HG02759 (cell line): ENCODE results near the gene EXOC8.
"Not testable (repeated sequence)": the region's sequence is repeated elsewhere in the genome, so short reads cannot be mapped to it uniquely, and the experiment has no call there.

ENCODE experiments used
- ATAC-seq: cut with Tn5 transposase; IDR thresholded peaks from one replicate; pipeline ENCODE4 v1.9.1; 2021; ENCODE audit warnings: mild to moderate bottlenecking, moderate library complexity; ENCODE audit not compliant: unreplicated experiment

EXOC8 gene

GRCh38 chr1:231354330-231355020, 16.8 kb upstream of the EXOC8 start:
- ATAC-seq = no peak

- ATAC-seq = no peak
Observed at GRCh38 chr1:231353086-231353485, 15.4 kb upstream of the EXOC8 start.

- ATAC-seq = no peak
Observed at GRCh38 chr1:231351816-231352215, 14.2 kb upstream of the EXOC8 start.

GRCh38 chr1:231348856-231349255, 11.2 kb upstream of the EXOC8 start:
- not testable (repeated sequence) for ATAC-seq

- no peak for ATAC-seq
Observed at GRCh38 chr1:231348442-231348841, 10.8 kb upstream of the EXOC8 start.

- no peak for ATAC-seq
Observed at GRCh38 chr1:231347961-231348360, 10.3 kb upstream of the EXOC8 start.

- no peak for ATAC-seq
Observed at GRCh38 chr1:231340328-231341013, 2.8 kb upstream of the EXOC8 start.

- ATAC-seq = peak; percentile 14
Observed at GRCh38 chr1:231338270-231339128, 847 bp upstream of the EXOC8 start, which contains the start of gene SPRTN. Gene SPRTN, plus strand, starts transcription at chr1:231338293. Its CDS starts 91 bp downstream, at chr1:231338384.

- ATAC-seq = peak; percentile 1
Observed at GRCh38 chr1:231337043-231337471, 595 bp downstream of the EXOC8 start.

GRCh38 chr1:231335663-231336602, 1.7 kb downstream of the EXOC8 start:
- ATAC-seq = no peak

GRCh38 chr1:231334952-231335351, 2.7 kb downstream of the EXOC8 start:
- no peak for ATAC-seq

GRCh38 chr1:231334079-231334666, 3.5 kb downstream of the EXOC8 start:
- no peak for ATAC-seq

- no peak for ATAC-seq
Observed at GRCh38 chr1:231332761-231333160, 4.9 kb downstream of the EXOC8 start.

- ATAC-seq = peak; percentile 35
Observed at GRCh38 chr1:231329483-231329882, 8.2 kb downstream of the EXOC8 start.

GRCh38 chr1:231327617-231328016, 10.0 kb downstream of the EXOC8 start:
- no peak for ATAC-seq

GRCh38 chr1:231326248-231326647, 11.4 kb downstream of the EXOC8 start:
- ATAC-seq = no peak

GRCh38 chr1:231324660-231325059, 13.0 kb downstream of the EXOC8 start:
- ATAC-seq = no peak

GRCh38 chr1:231322880-231323530, 14.6 kb downstream of the EXOC8 start:
- no peak for ATAC-seq

GRCh38 chr1:231319080-231319479, 18.6 kb downstream of the EXOC8 start:
- ATAC-seq = no peak
